GM19324 (cell line): ENCODE measurements around the gene RPS25.
A peak's percentile ranks its signal among the peaks of the same experiment; 100 is the strongest.
"Not testable (repeated sequence)": the region's sequence is repeated elsewhere in the genome, so short reads cannot be mapped to it uniquely, and the experiment has no call there.

Experiments used
- ATAC-seq: cut with Tn5 transposase; IDR thresholded peaks from one replicate; pipeline ENCODE4 v1.9.1; 2021; ENCODE audit warnings: mild to moderate bottlenecking, moderate library complexity; ENCODE audit not compliant: unreplicated experiment, low FRiP score

Gene RPS25

DNA sequence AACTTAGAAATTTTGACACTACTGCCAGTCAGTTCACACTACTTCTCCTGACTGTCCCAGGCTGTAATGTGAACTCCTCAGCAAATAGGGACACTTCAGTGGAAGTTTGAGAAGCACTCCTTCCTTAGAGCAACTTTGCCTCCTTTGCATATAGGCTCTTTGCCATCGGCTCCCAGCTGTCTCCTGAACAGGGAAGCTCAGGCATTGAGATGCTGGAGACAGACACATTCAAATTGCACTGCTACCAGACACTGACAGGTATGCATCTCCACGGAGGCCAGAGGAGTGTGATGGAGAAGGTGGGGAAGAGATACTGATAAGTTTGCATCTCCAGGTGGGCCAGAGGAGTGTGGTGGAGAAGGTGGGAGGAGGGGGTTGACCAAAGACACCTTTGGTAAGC lies 1.9 kb upstream of the RPS25 start:
- no peak for ATAC-seq

DNA sequence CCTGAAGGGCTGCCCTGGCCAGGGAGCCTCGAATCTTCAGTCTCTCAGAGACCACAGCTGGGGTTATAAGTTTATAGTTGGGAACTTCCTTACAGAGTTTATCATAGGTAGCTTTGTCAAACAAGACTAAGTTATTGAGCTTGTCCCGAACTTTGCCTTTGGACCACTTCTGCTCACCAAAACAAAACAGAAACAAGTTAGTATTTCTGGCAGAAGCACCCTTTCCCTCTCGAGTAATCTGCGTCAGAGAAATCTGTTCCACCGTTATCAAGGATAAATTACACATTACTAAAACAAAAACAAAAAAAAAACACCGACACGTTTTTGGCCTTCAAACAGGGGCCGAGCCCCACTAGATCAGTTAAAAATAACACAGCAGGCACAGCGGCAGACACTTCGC lies 766 bp downstream of the RPS25 start:
- ATAC-seq: not testable (repeated sequence)

GRCh38 chr11:119016216-119017009 lies 1.7 kb downstream of the RPS25 start:
- no peak for ATAC-seq

- ATAC-seq: no peak
These were observed 3.0 kb downstream of the RPS25 start for GRCh38 chr11:119015054-119015611.

DNA sequence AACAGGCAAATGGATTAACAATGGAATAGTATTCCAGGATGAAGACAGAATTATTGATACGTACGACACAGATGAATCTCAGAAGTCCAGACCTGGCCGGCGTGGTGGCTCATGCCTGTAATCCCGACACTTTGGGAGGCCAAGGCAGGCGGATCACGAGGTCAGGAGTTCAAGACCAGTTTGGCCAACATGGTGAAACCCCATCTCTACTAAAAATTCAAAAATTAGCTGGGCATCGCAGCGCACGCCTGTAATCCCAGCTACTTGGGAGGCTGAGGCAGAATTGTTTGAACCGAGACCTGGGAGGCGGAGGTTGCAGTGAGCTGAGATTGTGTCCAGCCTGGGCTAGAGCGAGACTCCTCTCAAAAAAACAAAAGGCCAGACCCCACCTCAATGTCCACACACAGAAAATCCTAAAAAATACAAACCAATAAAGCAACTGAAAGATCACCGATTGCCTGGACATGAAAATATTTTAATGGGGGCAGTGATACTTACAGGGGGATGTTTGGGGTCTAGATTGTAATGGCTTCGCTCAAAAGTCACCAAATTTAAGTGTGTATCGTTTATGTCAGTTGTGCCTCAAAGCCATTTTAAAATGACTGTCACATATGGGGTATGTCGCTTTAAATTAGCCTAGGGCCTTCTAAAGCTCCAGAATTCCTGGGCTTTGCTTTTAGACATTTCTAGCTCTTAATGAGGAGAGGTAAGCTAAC lies 3.8 kb downstream of the RPS25 start:
- ATAC-seq: no peak

DNA sequence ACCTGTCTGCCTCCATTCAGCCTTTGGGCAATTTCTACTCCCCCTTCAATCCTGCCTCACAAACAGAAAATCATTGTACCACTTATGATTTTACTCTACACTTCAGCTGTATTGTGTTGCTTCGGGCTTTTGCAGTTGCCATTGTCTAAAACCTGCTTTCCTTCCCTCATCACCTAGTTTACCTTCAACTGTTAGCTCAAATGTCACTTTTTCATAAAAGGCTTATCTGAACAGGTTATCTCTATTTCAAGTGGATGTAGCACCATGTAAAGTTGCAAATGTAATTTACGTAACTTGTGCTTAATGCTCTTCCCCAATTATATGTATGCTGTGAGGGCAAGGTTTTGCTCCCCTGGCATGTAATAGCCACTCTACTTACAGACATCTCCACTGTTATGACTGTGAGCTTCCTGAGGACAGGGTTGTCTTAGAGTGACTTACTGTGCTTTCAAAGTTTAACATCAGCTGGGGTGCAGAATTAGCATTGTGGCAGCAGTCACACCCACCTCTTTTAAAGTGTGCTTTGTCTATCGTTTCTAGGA lies 5.4 kb downstream of the RPS25 start:
- ATAC-seq: no peak

- no peak for ATAC-seq
These were observed 6.6 kb downstream of the RPS25 start for GRCh38 chr11:119011476-119012053.

DNA sequence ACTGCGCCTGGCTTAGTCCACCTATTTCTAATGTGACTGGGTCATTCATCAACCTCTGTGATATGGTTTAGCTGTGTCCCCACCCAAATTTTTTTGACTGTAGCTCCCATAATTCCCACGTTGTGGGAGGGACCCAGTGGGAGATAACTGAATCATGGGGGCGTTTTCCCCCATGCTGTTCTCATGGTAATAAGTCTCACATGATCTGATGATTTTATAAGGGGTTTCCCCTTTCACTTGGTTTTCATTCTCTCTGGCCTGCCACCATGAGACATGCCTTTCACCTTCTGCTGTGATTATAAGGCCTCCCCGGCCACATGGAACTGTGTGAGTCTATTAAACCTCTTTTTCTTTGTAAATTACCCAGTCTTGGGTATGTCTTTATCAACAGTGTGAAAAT lies 11.5 kb downstream of the RPS25 start:
- no peak for ATAC-seq

DNA sequence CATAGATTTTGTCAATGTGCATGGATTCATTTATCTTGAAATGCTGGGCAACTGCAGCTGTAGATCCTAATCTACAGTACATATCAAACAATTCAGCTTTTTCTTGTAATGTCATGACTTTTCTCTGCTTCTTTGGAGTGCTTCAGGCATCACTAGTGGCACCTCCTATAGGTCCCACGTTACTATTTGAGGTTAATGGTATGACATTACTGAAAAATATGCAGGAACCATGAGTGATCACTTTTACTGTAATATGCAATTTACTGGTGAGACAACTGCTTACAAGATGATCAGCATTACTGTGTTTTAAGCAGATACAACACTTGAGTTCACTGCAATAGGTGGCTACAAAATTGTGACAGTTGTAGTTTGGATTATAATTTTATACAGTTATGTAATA lies 17.2 kb downstream of the RPS25 start:
- no peak for ATAC-seq

- no peak for ATAC-seq
These were observed 19.3 kb downstream of the RPS25 start for GRCh38 chr11:118998822-118999221.

GRCh38 chr11:118998388-118998717 lies 19.8 kb downstream of the RPS25 start:
- no peak for ATAC-seq

GRCh38 chr11:118997627-118998387 lies 20.3 kb downstream of the RPS25 start, which contains the start of gene CENATAC:
Gene CENATAC, plus strand, starts transcription at chr11:118998138. Its CDS starts 60 bp downstream, at chr11:118998198.
- peak; percentile 95 for ATAC-seq

GRCh38 chr11:118996926-118997626 lies 21.1 kb downstream of the RPS25 start:
- ATAC-seq: peak; percentile 15

GRCh38 chr11:118991486-118992038 lies 26.6 kb downstream of the RPS25 start:
- ATAC-seq: not testable (repeated sequence)

GRCh38 chr11:118988280-118988679 lies 29.9 kb downstream of the RPS25 start:
- no peak for ATAC-seq

DNA sequence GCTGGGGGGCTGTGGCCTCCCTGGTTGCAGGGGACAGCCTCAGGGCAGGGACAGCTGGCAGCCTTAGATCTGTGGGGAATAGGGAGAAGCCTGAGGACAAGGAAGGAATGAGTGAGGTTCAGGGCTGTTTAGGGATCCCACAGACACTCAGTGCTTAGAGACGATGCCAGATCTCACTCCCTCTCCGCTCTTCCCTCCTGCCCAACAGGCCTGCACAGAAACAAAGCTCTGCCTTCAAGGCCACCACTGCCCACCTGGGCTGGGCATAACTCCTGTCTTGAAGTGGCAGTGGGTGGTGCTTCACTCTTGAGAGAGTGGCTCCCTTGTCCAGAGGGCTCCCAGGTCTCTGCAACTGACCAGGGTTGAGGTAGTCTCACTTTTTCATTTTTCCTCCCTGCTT lies 33.3 kb downstream of the RPS25 start:
- ATAC-seq: no peak

DNA sequence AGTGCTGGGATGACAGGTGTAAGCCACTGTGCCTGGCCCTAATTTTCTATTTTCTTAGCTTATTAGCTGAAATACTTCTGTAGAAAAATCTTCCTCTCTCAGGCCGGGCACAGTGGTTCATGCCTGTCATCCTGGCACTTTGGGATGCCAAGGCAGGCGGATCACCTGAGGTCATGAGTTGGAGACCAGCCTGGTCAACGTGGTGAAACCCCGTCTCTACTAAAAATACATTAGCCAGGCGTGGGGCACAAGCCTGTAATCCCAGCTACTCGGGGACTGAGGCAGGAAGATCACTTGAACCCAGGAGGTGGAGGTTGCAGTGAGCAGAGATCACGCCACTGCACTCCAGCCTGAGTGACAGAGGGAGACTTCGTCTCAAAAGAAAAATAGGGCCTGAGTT lies 33.8 kb downstream of the RPS25 start:
- ATAC-seq: not testable (repeated sequence)

GRCh38 chr11:118980191-118980881 lies 37.8 kb downstream of the RPS25 start:
- no peak for ATAC-seq

GRCh38 chr11:118979434-118979833 lies 38.7 kb downstream of the RPS25 start:
- no peak for ATAC-seq
